ENCODE results near the gene IDH3G. TPM values are rescaled to one million over a fixed set of nuclear protein-coding genes. Genes with fewer than 3 reads are reported as not detected.

Gene IDH3G
- total RNA-seq, 1 experiment from 2014 or later = 89.4 TPM

- no peaks in the 10 kb centered on the region for H3K27me3 ChIP-seq (ENCODE audit: control insufficient read depth, insufficient read depth, low read length)
- H3K4me3 ChIP-seq (ENCODE audit: low read depth in 2 of 2, low read length in 2 of 2) = no peak overlapping the region
- ChIA-PET CTCF (no interaction called here), POLR2A (no interaction called here)
- no peaks in the 10 kb centered on the region for H3K4me1 ChIP-seq (ENCODE audit: control insufficient read depth, insufficient read depth, low read length)
- intact Hi-C loops (cut with micrococcal nuclease; ENCODE audit: unreplicated experiment) = no loop called here
- H3K36me3 ChIP-seq (ENCODE audit: control insufficient read depth, insufficient read depth, low read length) = no peaks in the 10 kb centered on the region
- no peak for DNase-seq (ENCODE audit: low read depth, low spot score)
- H3K27ac ChIP-seq (ENCODE audit: low read length) = no peak overlapping the region
- H3K9me3 ChIP-seq (ENCODE audit: control insufficient read depth, insufficient read depth, low read depth, low read length) = no peaks in the 10 kb centered on the region
- in situ Hi-C loops (cut with HindIII; ENCODE audit: low pct_unique_long_range_greater_than_20kb, low sequenced_read_pairs) = no loop called here
- no peak for ATAC-seq
- BruUV-seq (replicated peaks) = no TSS peak
- TF ChIP-seq, protein P1, sequence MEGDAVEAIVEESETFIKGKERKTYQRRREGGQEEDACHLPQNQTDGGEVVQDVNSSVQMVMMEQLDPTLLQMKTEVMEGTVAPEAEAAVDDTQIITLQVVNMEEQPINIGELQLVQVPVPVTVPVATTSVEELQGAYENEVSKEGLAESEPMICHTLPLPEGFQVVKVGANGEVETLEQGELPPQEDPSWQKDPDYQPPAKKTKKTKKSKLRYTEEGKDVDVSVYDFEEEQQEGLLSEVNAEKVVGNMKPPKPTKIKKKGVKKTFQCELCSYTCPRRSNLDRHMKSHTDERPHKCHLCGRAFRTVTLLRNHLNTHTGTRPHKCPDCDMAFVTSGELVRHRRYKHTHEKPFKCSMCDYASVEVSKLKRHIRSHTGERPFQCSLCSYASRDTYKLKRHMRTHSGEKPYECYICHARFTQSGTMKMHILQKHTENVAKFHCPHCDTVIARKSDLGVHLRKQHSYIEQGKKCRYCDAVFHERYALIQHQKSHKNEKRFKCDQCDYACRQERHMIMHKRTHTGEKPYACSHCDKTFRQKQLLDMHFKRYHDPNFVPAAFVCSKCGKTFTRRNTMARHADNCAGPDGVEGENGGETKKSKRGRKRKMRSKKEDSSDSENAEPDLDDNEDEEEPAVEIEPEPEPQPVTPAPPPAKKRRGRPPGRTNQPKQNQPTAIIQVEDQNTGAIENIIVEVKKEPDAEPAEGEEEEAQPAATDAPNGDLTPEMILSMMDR (IDR thresholded peaks at IDR 0.05) = no peak
- no peak for TF ChIP-seq SIN3A (IDR thresholded peaks at IDR 0.05; ENCODE audit: borderline replicate concordance, insufficient read depth, low read depth, low read length)
- TF ChIP-seq, protein P2, sequence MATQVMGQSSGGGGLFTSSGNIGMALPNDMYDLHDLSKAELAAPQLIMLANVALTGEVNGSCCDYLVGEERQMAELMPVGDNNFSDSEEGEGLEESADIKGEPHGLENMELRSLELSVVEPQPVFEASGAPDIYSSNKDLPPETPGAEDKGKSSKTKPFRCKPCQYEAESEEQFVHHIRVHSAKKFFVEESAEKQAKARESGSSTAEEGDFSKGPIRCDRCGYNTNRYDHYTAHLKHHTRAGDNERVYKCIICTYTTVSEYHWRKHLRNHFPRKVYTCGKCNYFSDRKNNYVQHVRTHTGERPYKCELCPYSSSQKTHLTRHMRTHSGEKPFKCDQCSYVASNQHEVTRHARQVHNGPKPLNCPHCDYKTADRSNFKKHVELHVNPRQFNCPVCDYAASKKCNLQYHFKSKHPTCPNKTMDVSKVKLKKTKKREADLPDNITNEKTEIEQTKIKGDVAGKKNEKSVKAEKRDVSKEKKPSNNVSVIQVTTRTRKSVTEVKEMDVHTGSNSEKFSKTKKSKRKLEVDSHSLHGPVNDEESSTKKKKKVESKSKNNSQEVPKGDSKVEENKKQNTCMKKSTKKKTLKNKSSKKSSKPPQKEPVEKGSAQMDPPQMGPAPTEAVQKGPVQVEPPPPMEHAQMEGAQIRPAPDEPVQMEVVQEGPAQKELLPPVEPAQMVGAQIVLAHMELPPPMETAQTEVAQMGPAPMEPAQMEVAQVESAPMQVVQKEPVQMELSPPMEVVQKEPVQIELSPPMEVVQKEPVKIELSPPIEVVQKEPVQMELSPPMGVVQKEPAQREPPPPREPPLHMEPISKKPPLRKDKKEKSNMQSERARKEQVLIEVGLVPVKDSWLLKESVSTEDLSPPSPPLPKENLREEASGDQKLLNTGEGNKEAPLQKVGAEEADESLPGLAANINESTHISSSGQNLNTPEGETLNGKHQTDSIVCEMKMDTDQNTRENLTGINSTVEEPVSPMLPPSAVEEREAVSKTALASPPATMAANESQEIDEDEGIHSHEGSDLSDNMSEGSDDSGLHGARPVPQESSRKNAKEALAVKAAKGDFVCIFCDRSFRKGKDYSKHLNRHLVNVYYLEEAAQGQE (IDR thresholded peaks at IDR 0.05; ENCODE audit: insufficient read depth in 1 of 2, low read depth in 2 of 2, low read length in 1 of 2) = no peak
- no peak for TF ChIP-seq POLR2AphosphoS5 (IDR thresholded peaks at IDR 0.05; ENCODE audit: low read depth, low read length)
- TF ChIP-seq TCF7L2 (IDR thresholded peaks at IDR 0.05; ENCODE audit: low read depth, low read length) = no peak
Measured at GRCh38 chrX:153813161-153813560, 19.0 kb upstream of the IDH3G start.

GRCh38 chrX:153812220-153812619, 18.0 kb upstream of the IDH3G start:
- in situ Hi-C loops (cut with HindIII; ENCODE audit: low pct_unique_long_range_greater_than_20kb, low sequenced_read_pairs) = no loop called here
- H3K9me3 ChIP-seq (ENCODE audit: control insufficient read depth, insufficient read depth, low read depth, low read length) = no peaks in the 10 kb centered on the region
- no peak overlapping the region for H3K4me3 ChIP-seq (ENCODE audit: low read depth in 2 of 2, low read length in 2 of 2)
- intact Hi-C loops (cut with micrococcal nuclease; ENCODE audit: unreplicated experiment) = no loop called here
- H3K27ac ChIP-seq (ENCODE audit: low read length) = no peak overlapping the region
- no peak for ATAC-seq
- no peaks in the 10 kb centered on the region for H3K4me1 ChIP-seq (ENCODE audit: control insufficient read depth, insufficient read depth, low read length)
- no TSS peak for BruUV-seq (replicated peaks)
- ChIA-PET POLR2A (no interaction called here), CTCF (interaction anchor here (0.5 kb wide), 1 partner anchor 141 kb away, joined by 3 read pairs; no protein-coding TSS in a partner anchor)
- TF ChIP-seq, protein P2 (IDR thresholded peaks at IDR 0.05; ENCODE audit: insufficient read depth in 1 of 2, low read depth in 2 of 2, low read length in 1 of 2) = no peak
- TF ChIP-seq SIN3A (IDR thresholded peaks at IDR 0.05; ENCODE audit: borderline replicate concordance, insufficient read depth, low read depth, low read length) = no peak
- no peak for TF ChIP-seq POLR2AphosphoS5 (IDR thresholded peaks at IDR 0.05; ENCODE audit: low read depth, low read length)
- TF ChIP-seq TCF7L2 (IDR thresholded peaks at IDR 0.05; ENCODE audit: low read depth, low read length) = no peak
- TF ChIP-seq, protein P1 (IDR thresholded peaks at IDR 0.05) = no peak
- DNase-seq (ENCODE audit: low read depth, low spot score) = no peak
- no peaks in the 10 kb centered on the region for H3K27me3 ChIP-seq (ENCODE audit: control insufficient read depth, insufficient read depth, low read length)
- no peaks in the 10 kb centered on the region for H3K36me3 ChIP-seq (ENCODE audit: control insufficient read depth, insufficient read depth, low read length)
